Caco-2 (cell line): ENCODE results near the gene KRTAP10-6. TPM values are rescaled to one million over a fixed set of nuclear protein-coding genes. Genes with fewer than 3 reads are reported as not detected.
"Not testable (repeated sequence)": the region's sequence is repeated elsewhere in the genome, so short reads cannot be mapped to it uniquely, and the experiment has no call there.

ENCODE experiments used
- BruUV-seq: library from RNA; stranded (reverse); fragments of 400-500 nt; replicated peaks from 2 replicates; lab custom pipeline; 2021; lab: Mats Ljungman, UMichigan
- CTCF ChIA-PET: fragments of 300-600 bp; sonication (Branson Sonifier 250); formaldehyde crosslinking; loops from one replicate; lab custom pipeline; 2022; ENCODE audit warnings: antibody characterized with exemption; lab: Charles Lee
- POLR2A ChIA-PET: fragments of 300-600 bp; sonication (Branson Sonifier 250); formaldehyde crosslinking; loops from one replicate; lab custom pipeline; 2022; ENCODE audit warnings: antibody characterized with exemption; lab: Charles Lee
- DNase-seq, 2 experiments: peaks; one replicate each; pipeline versions ENCODE4 v3.0.0 to v3.0.0-alpha.2; 2020 to 2022
- H3K27me3 ChIP-seq: replicated peaks from 2 replicates; pipeline ENCODE4 v1.6.0; 2011; ENCODE audit warnings: low read length; ENCODE audit not compliant: control insufficient read depth, insufficient read depth
- H3K36me3 ChIP-seq: 2 replicates; pipeline ENCODE4 v1.5.1; 2011; ENCODE audit warnings: low read length; ENCODE audit not compliant: control insufficient read depth, insufficient read depth
- H3K4me1 ChIP-seq: fragments of 250-450 bp; sonication (Bioruptor Pico); 2 replicates; pipeline ENCODE4 v1.5.1; 2020; ENCODE audit warnings: mild to moderate bottlenecking
- H3K4me3 ChIP-seq: 2 replicates; pipeline ENCODE4 v1.5.1; 2011; ENCODE audit warnings: low read depth, mild to moderate bottlenecking, control low read depth, low read length
- H3K9me3 ChIP-seq: fragments of 250-450 bp; sonication (Bioruptor Pico); 2 replicates; pipeline ENCODE4 v1.5.1; 2020; ENCODE audit warnings: mild to moderate bottlenecking, moderate library complexity
- H3K27ac Mint-ChIP-seq: one replicate; pipeline ENCODE4 v1.8.0; 2022; ENCODE audit warnings: mixed read lengths; ENCODE audit not compliant: unreplicated experiment
- H3K27me3 Mint-ChIP-seq: one replicate; pipeline ENCODE4 v1.8.0; 2022; ENCODE audit warnings: mixed read lengths; ENCODE audit not compliant: insufficient read depth, unreplicated experiment
- H3K36me3 Mint-ChIP-seq: one replicate; pipeline ENCODE4 v1.8.0; 2022; ENCODE audit warnings: mild to moderate bottlenecking, mixed read lengths; ENCODE audit not compliant: insufficient read depth, unreplicated experiment
- H3K4me1 Mint-ChIP-seq: one replicate; pipeline ENCODE4 v1.8.0; 2022; ENCODE audit warnings: low read depth, mixed read lengths; ENCODE audit not compliant: unreplicated experiment
- H3K4me3 Mint-ChIP-seq: one replicate; pipeline ENCODE4 v1.8.0; 2022; ENCODE audit warnings: mild to moderate bottlenecking, moderate library complexity, mixed read lengths; ENCODE audit not compliant: unreplicated experiment
- H3K9me3 Mint-ChIP-seq: one replicate; pipeline ENCODE4 v1.8.0; 2022; ENCODE audit warnings: mixed read lengths; ENCODE audit not compliant: unreplicated experiment
- CTCF ChIP-seq, 2 experiments: fragments of 200-600 bp in 1 of 2; IDR thresholded peaks; 1 replicate in 1 of 2; 2 replicates in 1 of 2; pipeline versions ENCODE4 v1.5.1 to v1.8.0; 2011 to 2022; ENCODE audit warnings: antibody characterized with exemption in 1 of 2, control low read depth in 1 of 2, inconsistent platforms in 1 of 2, low read depth in 1 of 2, low read length in 1 of 2, mild to moderate bottlenecking in 1 of 2, moderate library complexity in 1 of 2; ENCODE audit not compliant: insufficient read depth in 1 of 2, severe bottlenecking in 1 of 2, unreplicated experiment in 1 of 2
- intact Hi-C: fragments of 100-400 bp; cut with micrococcal nuclease; formaldehyde crosslinking; loops from one replicate; pipeline ENCODE4 v1.10.0; 2022; ENCODE audit not compliant: unreplicated experiment
- total RNA-seq: library from RNA; stranded (reverse); gene quantifications from 2 replicates; pipeline ENCODE4 v1.2.3, GENCODE V29; 2022

Gene KRTAP10-6
- total RNA-seq, 1 experiment from 2014 or later = not detected

DNA sequence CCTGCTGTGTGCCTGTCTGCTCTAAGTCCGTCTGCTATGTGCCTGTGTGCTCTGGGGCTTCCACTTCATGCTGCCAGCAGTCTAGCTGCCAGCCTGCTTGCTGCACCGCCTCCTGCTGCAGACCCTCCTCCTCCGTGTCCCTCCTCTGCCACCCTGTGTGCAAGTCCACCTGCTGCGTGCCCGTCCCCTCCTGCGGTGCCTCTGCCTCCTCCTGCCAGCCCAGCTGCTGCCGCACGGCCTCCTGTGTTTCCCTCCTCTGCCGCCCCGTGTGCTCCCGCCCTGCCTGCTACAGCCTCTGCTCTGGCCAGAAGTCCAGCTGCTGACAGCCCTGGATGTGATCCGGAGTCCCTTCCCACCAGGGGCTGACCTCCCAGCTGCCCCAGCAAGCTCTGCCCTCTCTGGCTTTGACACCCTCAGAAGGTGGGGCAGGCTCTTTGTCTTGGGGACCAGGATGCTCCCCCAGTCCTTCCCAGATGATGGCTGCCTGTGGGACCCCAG lies 45.6 kb upstream of the KRTAP10-6 start:
- intact Hi-C loops, H3K27me3 ChIP-seq, H3K36me3 ChIP-seq, H3K4me1 ChIP-seq, CTCF ChIA-PET, H3K36me3 Mint-ChIP-seq, H3K4me3 ChIP-seq, H3K9me3 ChIP-seq, H3K4me1 Mint-ChIP-seq, BruUV-seq, DNase-seq, H3K27ac Mint-ChIP-seq, POLR2A ChIA-PET, H3K4me3 Mint-ChIP-seq: not testable (repeated sequence)
- Mint-ChIP-seq H3K9me3 (peaks cover 41% of the 10 kb centered on the region), H3K27me3 (peaks cover 14% of the 10 kb centered on the region)

GRCh38 chr21:44637018-44637850 lies 44.9 kb upstream of the KRTAP10-6 start, which contains the start of gene KRTAP10-10:
Gene KRTAP10-10, plus strand, starts transcription at chr21:44637356. Its CDS starts 62 bp downstream, at chr21:44637418.
- Histone ChIP-seq H3K9me3 (peaks cover 8% of the 10 kb centered on the region), H3K4me1 (no peaks in the 10 kb centered on the region), H3K36me3 (no peaks in the 10 kb centered on the region), H3K4me3 (no peak within 1 kb of the TSS), H3K27me3 (no peaks in the 10 kb centered on the region)
- no peaks in the 10 kb centered on the region for H3K4me1 Mint-ChIP-seq
- DNase-seq = no peak
- no peak for TF ChIP-seq CTCF (IDR thresholded peaks at IDR 0.05; ENCODE audit: insufficient read depth in 1 of 2, low read depth in 1 of 2, low read length in 1 of 2, severe bottlenecking in 1 of 2, unreplicated experiment in 1 of 2)
- no peaks in the 10 kb centered on the region for H3K36me3 Mint-ChIP-seq
- no peak within 1 kb of the TSS for H3K4me3 Mint-ChIP-seq
- H3K27me3 Mint-ChIP-seq = peaks cover 12% of the 10 kb centered on the region
- intact Hi-C loops = no loop called here
- ChIA-PET POLR2A (no interaction called here), CTCF (no interaction called here)
- BruUV-seq = no TSS peak
- H3K9me3 Mint-ChIP-seq = peaks cover 40% of the 10 kb centered on the region
- H3K27ac Mint-ChIP-seq = no peak within 1 kb of the TSS

GRCh38 chr21:44636209-44637017 lies 44.1 kb upstream of the KRTAP10-6 start:
- H3K27me3 Mint-ChIP-seq = peaks cover 12% of the 10 kb centered on the region
- DNase-seq = no peak

More at GRCh38 chr21:44636209-44637017, 44.1 kb upstream of the KRTAP10-6 start:
- no TSS peak for BruUV-seq
- Histone ChIP-seq H3K27me3 (no peaks in the 10 kb centered on the region), H3K9me3 (peaks cover 16% of the 10 kb centered on the region), H3K4me1 (no peaks in the 10 kb centered on the region), H3K4me3 (no peak overlapping the region), H3K36me3 (no peaks in the 10 kb centered on the region)
- no peak for TF ChIP-seq CTCF (IDR thresholded peaks at IDR 0.05; ENCODE audit: insufficient read depth in 1 of 2, low read depth in 1 of 2, low read length in 1 of 2, severe bottlenecking in 1 of 2, unreplicated experiment in 1 of 2)
- ChIA-PET CTCF (no interaction called here), POLR2A (no interaction called here)
- peaks cover 40% of the 10 kb centered on the region for H3K9me3 Mint-ChIP-seq
- no peaks in the 10 kb centered on the region for H3K4me1 Mint-ChIP-seq
- no peaks in the 10 kb centered on the region for H3K36me3 Mint-ChIP-seq
- H3K4me3 Mint-ChIP-seq = no peak overlapping the region
- no peak overlapping the region for H3K27ac Mint-ChIP-seq
- intact Hi-C loops = no loop called here
